GM18517 (cell line): ENCODE data around the gene RUVBL1.

Experiments used
- ATAC-seq: cut with Tn5 transposase; IDR thresholded peaks from one replicate; pipeline ENCODE4 v1.9.1; 2021; ENCODE audit warnings: mild to moderate bottlenecking, moderate library complexity; ENCODE audit not compliant: unreplicated experiment

The RUVBL1 gene

GRCh38 chr3:128143496-128143895 lies 19.9 kb upstream of the RUVBL1 start:
- no peak for ATAC-seq

GRCh38 chr3:128133273-128133883 lies 9.8 kb upstream of the RUVBL1 start:
- ATAC-seq, result no peak

DNA sequence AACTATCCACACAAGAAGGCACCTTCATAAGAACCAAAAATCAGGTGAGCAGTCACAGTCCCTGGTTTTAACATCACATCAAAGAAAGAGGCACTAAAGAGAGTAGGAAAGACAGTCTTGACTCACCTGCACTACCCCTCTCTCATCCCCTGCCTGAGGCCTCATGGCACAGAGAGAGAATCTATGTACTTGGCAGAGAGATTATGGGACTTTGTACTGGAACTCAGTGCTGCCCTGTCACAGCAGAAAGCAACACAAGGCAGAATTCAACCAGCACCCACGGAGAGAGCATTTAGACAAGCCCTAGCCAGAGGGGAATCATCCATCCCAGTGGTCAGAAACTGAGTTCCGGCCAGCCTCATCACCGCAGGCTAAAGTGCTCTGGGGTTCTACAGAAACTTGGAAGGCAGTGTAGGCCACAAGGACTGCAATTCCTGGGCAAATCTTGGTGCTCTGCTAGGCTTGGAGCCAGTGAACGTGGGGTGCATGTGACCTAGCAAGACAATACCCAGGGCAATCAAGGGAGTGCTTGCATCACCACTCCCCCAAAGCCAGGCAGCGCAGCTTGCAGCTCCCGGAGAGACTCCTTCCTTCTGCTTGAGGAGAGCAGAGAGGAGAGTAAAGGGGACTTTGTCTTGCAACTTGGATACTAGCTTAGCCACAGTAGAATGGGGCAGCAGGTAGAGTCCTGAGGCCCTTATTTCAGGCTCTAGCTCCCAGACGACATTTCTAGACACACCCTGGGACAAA lies 8.5 kb upstream of the RUVBL1 start:
- ATAC-seq, result no peak

DNA sequence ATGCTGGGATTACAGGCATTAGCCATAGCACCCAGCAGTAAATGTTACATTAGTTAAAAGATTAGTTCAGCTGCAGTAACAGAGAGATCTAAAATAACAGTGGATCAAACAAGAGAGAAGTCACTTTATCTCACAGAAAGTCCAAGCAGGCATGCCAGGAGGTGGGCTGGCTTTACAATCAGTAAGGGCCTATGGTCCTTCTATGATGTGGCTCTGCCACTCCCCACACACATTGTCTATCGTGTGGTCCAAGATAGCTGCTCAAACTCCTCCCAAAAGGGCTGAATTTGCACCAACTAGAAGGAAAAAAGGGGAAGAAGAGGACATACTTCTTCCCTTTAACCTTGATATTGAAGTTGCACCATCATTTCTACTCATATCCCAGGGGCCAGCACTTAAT lies 4.6 kb upstream of the RUVBL1 start:
- no peak for ATAC-seq

DNA sequence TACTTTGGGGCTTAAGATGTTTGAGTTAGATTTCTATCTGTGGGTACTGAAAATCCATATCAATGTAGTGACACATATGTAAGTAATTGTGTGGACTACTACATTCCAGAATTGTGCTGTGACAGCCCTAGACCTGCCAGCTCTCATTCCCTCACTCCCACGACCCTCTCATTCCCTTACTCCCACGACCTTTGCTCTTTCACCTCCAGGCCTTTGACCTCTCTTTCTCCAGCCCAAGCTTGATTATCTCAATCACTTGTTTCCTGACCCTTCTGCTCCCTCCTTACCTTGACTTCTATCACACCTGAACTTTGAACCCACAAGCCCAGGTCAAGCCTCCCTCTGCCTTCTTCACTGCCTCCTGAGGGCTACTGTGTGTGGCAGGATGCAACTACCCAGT lies 3.6 kb upstream of the RUVBL1 start:
- no peak for ATAC-seq

DNA sequence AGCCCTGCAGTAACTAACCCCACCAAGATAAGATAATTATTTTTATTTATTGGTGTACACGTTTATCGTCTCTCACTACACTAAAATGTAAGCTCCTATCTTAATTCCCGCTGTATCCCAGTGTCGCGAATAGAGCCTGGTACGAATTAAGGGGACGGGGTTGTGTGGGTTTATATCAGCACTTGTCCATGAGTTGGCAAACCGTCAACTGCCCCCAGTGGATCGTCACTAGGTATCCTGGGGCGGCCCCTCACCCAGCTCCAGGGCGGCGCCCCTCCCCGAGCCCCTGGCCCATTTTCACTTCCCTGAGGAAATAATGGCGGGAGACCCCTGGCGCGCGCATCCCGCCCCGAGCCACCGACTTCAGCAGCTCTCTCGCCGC lies 465 bp downstream of the RUVBL1 start:
- no peak for ATAC-seq

GRCh38 chr3:128122013-128122412 lies 1.6 kb downstream of the RUVBL1 start:
- ATAC-seq, result no peak

DNA sequence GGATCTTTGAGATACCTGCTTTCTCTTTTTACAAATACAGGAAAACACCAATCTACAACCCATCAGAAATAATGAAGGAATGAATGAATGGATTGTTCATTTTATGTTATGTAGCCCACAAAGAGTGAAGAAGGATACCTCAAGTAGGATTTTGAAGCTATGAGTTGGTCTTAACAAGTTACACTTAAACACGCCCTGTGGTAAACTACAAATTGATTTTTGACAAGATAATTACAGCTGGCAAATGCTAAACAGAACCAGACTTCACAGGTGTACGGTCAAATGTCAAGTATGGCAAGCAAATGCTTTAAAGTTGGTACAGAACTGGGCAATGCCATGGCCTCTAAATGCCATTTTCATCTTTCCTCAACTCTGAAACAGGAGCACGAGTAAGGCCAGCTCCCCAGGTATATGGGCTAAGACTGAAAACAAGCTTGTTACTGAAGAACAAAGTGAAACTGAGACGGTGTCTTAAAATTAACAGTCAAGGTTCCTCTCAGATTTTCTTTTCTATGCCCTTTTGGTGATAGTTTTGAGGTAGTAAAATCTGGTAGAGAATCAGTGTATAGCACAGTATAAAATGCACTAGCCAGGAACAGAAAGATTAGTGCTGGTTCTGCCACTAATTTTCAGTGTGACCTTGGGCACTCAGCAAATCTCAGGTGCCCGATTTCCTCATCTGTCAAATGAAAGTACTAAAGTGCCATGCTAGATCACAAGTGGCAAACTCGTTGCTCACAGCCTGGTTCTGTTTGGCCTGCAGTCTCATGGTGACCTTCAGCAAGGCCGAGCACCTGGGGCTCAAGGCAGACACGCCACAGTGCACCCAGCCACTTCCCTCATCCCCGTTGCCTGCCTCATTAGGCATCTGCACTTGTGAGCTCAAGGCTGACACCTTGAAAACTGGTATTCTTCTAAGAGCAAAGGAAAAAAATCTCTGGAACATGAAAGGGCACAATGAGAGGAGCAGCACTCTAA lies 9.5 kb downstream of the RUVBL1 start:
- ATAC-seq, result no peak

GRCh38 chr3:128112357-128112968 lies 11.1 kb downstream of the RUVBL1 start:
- ATAC-seq, result no peak

- ATAC-seq, result no peak
Measured at GRCh38 chr3:128111147-128111546, 12.5 kb downstream of the RUVBL1 start.

DNA sequence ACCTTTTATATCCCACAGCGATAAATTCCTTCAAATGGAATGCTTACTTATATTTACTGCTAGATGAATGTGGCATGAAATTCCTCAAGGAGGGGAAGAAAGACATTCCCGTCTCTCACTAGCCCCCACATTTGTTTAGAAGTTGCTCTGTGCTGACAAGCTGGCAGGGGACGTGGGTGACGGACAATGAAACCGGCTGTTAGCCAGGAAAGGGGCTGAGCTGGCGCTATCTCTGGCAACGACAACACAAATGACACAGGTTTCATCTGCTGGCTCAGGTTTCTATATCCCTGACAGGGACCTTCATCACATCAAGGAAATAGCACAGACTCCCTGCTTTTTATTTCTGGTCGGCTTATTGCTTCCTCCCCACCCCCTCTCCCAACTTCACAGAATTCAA lies 15.8 kb downstream of the RUVBL1 start:
- no peak for ATAC-seq

DNA sequence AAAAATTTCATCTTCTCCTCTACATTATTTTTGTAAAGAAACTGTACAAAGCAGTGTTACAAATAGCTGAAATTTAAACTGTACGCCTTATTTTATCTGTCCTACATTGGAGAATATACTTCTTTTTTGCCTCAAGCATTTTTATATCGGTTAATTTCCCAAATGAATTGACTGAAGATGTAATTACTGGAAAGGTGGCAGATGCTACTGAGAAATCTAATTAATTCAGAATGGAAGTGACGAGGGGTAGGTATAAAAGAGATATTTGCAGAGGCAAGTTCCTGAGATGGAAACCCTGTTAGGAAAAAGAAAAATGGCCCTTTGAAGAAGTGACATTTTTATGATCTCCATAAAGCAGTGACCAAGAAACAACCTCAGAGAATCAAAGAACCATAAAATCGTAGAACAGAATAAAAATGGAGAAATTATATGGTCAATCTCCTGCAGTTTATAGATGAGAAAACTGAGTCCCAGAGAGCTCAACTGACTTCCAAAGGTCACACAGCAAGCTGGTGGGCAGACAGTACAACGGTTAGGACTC lies 20.4 kb downstream of the RUVBL1 start:
- ATAC-seq, result no peak

DNA sequence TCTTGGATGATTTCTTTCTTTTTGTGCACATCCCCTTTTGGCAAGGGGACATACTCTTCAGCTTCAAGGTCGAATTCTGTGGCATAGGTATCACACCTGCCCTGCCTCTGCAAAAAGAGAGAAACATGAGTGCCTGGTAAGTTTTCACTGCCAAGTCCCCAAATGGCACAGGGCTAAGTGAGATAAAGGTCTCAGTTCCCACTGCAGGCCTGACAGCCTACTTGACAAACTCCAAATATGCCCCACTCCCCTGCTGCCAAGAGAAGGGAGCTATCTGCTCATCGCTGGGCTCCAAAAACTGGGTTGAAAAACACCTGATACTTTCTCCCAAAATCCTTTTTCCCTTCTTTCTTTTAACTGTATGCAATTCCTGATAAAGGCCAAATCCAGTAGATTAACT lies 23.0 kb downstream of the RUVBL1 start:
- no peak for ATAC-seq

DNA sequence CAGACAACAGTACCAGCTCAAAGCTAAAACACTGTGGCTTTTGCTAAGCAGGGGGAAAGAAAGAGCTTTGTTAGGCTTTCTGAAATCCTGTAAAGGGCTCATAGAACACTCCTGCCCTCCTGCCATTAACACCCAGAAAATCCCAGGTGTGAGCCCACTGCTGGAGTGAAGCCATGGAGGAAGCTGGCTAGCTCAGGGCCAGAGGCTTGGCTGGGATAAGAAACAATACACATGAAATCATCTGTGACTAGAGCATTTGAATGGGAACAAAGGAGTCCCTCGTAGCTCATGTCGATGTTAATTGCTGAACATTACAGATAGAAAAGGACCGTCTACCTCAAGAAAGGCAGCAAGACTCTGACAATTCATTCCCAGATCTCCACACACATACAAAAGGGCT lies 23.5 kb downstream of the RUVBL1 start:
- no peak for ATAC-seq

DNA sequence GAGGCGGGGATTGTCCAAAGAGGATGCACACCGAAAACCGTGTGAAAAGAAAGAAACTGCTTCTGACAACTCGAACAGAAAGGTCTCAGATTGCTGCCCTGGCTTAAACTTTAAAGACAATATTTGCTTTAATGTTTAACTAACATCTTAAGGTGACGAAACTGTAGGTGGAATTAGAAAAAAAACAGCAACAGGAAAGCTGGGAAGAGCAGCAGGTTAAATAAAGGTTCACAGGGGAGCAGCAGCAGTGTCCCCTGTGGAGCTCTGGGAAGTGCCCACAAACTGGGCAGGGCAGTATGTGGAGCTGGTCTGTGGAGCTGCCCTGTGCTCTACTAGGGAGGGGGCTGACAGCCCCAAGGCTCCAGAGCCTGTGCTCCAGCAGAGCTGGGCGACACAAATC lies 25.4 kb downstream of the RUVBL1 start:
- ATAC-seq, result no peak

GRCh38 chr3:128095222-128095703 lies 28.3 kb downstream of the RUVBL1 start:
- ATAC-seq, result no peak

DNA sequence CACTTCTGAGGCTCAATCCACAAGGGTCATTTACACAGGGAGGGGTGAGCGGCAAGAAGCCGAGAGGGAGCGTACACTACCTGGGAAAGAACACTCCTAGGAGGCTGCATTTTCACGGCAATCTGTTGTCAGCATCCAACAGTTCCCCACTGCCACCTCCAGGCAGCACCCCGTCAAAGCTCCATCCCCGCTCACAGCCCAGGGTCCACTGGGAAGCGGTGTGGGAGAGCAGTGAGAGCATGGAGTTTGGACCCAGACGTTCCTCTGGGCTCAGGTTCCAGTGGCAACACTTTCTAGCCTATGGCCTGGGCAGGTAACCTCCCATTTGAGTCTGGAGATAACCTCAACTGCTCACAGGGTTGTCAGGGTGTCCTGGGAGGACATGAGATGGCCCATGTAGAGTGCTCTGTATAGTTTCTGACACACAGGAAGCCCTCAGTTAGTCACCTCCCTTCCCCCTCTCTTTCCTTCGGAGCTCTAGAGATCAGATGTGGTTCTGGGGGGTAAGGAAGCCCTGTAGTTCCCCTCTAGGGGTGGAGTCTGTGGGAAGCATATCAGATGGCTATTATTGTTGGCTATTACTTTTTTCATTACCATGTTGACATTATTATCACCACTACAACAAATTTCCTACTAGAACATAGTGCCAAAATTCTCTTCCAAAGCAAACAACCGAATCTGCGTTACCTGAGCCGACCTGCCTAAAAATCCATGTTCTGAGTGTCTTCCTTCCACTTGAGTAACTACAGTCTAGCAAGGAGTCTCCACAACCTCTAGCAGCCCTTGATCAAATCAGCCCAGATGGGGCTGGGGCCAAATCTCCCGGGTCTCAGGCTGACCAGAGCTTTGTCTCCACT lies 29.1 kb downstream of the RUVBL1 start:
- ATAC-seq, result no peak

GRCh38 chr3:128091586-128091985 lies 32.0 kb downstream of the RUVBL1 start:
- ATAC-seq, result no peak

DNA sequence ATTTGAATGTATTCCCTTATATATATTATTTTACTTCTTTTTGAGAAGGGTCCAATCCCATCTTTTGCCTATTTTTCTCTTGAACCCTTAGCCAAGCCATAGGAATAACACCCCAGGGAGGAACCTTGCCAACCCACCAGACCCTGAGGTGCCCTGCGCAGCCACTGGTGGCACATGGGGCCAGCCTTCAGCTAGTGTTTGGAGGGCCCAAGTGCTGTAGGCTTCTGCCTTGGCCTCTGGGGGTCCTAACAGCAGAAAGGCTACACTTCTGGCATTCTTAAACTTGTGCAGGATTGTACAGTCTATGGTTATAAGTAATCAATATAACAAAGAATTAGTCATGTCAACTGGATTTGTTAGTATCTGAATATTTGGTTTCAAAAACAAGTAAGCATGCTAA lies 34.5 kb downstream of the RUVBL1 start:
- no peak for ATAC-seq

GRCh38 chr3:128084675-128085021 lies 39.0 kb downstream of the RUVBL1 start:
- no peak for ATAC-seq
